ENCODE measurements around the gene DNAH1. TPM values are rescaled to one million over a fixed set of nuclear protein-coding genes. Genes with fewer than 3 reads are reported as not detected.

DNAH1 gene
- total RNA-seq, 1 experiment from 2014 or later: 2.1 TPM

DNA sequence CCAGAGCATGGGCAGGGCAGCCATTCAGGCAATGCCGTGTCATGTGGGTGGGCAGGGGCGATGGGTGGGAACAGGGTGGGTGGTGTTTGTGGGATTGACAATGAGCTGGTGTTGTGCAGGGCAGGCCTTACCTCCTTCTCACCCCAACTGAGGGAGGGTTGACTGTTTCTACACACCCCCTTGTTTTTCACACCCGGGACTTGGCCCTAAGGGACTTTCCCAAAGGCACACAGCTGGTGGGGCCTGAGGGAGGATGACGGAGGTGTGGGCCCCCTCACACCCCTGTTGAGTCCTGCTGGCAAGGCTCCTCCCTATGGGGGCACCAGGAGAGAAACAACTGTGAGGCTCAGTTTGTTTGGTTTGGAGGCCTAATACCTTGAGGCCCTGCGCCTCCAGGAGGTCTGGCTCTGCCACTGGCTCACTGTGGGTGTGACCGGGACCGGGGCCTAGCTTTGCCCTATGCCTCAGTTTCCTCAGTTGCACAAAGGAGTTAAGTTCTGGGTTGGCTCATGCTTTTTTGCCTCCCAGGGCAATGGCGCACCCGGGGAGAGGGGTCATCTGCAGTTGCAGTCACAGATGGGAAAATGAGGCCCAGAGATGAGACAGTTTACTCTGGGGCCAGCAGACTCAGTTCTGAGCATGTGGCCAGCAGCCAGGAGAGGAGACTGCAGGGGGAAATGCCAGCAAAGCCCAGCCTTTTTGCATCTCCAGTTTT, 5.1 kb upstream of the DNAH1 start:
- DNase-seq (ENCODE audit: low read depth): no peak

- no peak for DNase-seq (ENCODE audit: low read depth)
These were observed 4.5 kb upstream of the DNAH1 start for GRCh38 chr3:52311576-52312119.

GRCh38 chr3:52313188-52313773, 2.8 kb upstream of the DNAH1 start:
- no peak for DNase-seq (ENCODE audit: low read depth)

GRCh38 chr3:52313774-52314188, 2.3 kb upstream of the DNAH1 start:
- DNase-seq (ENCODE audit: low read depth): peak; percentile 74

DNA sequence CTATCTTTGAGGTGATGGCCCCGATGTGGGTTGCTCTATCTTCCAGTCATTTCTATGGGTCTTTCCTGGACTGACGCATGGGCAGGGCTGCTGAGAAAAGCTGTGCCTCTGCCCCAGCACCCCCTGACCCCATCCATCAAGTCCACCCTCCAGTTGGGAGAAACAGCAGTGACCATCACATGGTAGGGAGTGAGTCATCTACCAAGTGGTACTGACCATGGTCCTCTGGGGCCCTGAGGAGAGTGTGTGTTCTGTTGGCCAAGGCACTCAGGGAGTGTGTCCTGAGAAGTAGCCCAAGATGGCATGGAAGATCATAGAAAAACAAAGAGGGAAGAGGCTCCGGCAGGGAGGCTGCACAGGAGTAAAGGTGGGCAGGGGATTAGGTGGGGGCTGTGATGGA, 1.6 kb upstream of the DNAH1 start:
- peak; percentile 82 for DNase-seq (ENCODE audit: low read depth)

DNA sequence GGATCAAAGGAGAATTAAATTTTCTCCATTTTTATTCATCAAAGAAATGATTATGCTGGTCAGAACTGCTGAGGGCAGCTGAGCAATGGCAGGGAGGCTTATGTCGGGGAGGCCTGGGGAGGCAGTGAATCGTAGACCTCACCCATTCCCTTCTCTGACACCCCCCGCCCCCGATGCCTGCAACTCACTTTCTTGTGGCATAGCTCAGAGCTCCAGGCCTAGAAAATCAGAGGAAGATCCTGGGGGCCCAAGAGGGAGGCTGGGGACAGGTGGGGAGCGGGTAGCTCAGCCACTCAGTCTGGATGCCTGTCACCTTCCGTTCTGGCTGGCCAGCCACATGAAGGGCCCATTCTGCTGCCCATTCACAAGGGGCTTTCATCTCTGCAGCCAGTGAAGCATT, 1.1 kb upstream of the DNAH1 start:
- no peak for DNase-seq (ENCODE audit: low read depth)

- no peak for DNase-seq (ENCODE audit: low read depth)
These were observed 1.3 kb downstream of the DNAH1 start for GRCh38 chr3:52317208-52318000.

GRCh38 chr3:52318186-52318816, 2.2 kb downstream of the DNAH1 start:
- no peak for DNase-seq (ENCODE audit: low read depth)

DNA sequence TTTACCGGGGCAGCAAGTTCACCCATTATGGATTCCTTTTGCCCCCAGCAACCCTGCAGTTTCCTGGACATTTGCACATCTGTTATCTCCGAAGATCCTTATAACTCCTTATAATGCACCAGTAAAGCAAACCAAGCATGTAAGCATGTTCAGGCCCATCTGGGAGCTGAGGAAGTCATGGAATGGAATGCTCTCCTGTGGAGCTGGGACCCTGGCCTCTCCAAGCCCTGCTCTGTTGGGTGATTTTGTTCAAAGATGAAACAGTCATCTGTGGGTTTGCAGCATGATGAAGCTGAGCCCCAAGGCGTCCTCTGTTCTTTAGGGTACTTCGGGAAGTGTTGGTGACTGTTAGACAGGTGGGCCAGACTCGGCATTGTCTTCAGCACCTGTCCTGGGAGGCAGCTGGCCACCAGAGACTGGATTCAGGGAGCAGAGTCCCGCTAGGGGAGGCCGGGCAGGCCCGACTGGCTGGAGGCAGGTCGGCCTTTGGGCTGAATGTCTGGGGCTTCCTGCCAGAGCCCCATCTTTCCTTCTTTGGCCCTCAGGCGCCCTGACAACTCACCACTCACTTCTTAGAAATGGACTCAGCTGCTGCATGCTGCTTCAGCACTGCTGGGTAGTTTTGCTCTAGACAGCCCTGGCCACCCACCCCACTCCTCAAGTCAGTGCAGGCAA, 3.9 kb downstream of the DNAH1 start:
- DNase-seq (ENCODE audit: low read depth): no peak

GRCh38 chr3:52321481-52321880, 5.4 kb downstream of the DNAH1 start:
- no peak for DNase-seq (ENCODE audit: low read depth)

GRCh38 chr3:52322466-52322865, 6.3 kb downstream of the DNAH1 start:
- DNase-seq (ENCODE audit: low read depth): no peak

- DNase-seq (ENCODE audit: low read depth): no peak
These were observed 7.6 kb downstream of the DNAH1 start for GRCh38 chr3:52323526-52324295.

- no peak for DNase-seq (ENCODE audit: low read depth)
These were observed 8.6 kb downstream of the DNAH1 start for GRCh38 chr3:52324676-52325075.

- DNase-seq (ENCODE audit: low read depth): no peak
These were observed 9.6 kb downstream of the DNAH1 start for GRCh38 chr3:52325686-52326085.

GRCh38 chr3:52326976-52327375, 10.9 kb downstream of the DNAH1 start:
- no peak for DNase-seq (ENCODE audit: low read depth)

DNA sequence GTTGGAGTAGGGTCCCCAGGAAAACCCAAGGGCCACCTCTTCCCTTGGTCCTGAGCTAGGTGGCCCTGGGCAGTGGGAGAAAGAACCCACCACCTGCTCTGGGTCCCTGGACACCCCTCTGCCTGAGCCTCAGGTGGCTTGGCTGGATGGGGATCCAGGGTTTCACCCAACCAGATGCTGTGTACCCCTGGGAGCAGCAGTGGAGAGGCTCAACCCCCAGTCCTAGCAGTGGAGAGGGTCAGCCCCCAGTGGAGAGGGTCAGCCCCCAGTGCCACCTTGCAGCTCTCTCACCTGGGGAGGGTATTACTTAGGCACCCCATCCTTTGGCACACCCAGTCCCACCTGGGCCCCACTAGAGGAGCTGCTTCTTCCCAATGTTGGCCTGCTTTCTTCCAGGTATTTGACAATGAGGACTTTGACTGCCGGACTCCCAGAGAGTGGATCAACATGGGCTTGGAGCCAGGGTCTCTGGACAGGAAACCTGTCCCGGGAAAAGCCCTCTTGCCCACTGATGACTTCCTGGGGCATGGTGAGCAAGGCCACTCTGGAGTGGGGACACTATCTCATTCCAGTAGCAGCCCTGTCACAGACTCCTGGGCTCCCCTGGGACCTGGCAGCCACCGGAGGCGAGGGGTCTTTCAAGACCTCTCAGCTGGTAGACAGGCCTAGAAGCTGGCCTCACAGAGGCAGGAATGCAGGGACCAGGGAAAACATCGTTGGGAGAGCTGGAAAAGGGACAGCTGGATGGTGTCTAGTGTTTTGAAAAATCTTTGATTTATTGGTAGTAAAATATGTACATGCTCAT, 11.6 kb downstream of the DNAH1 start:
- DNase-seq (ENCODE audit: low read depth): no peak

GRCh38 chr3:52328536-52329080, 12.5 kb downstream of the DNAH1 start:
- DNase-seq (ENCODE audit: low read depth): no peak

GRCh38 chr3:52330194-52330805, 14.2 kb downstream of the DNAH1 start:
- DNase-seq (ENCODE audit: low read depth): no peak

- DNase-seq (ENCODE audit: low read depth): no peak
These were observed 15.0 kb downstream of the DNAH1 start for GRCh38 chr3:52331091-52331490.
